Ovary (tissue), 9 donors: Measurements from ENCODE around the gene PRDM16. TPM values are rescaled to one million over a fixed set of nuclear protein-coding genes. Genes with fewer than 3 reads are reported as not detected.

ENCODE experiments used
- DNase-seq, 5 donors: peaks; one replicate each; pipeline ENCODE4 v3.0.0-alpha.2; 2019 to 2020
- H3K27ac ChIP-seq, 2 donors: fragments of 200-600 bp; one replicate each; pipeline versions ENCODE4 v1.5.1 to v1.8.0; 2019 to 2022
- H3K27me3 ChIP-seq: fragments of 200-600 bp; one replicate; pipeline ENCODE4 v1.8.0; 2022
- H3K36me3 ChIP-seq: fragments of 200-600 bp; sonication (generic); one replicate; pipeline ENCODE4 v1.5.1; 2019
- H3K4me1 ChIP-seq: one replicate; pipeline ENCODE4 v1.8.1; 2013; ENCODE audit warnings: mild to moderate bottlenecking, moderate library complexity; ENCODE audit not compliant: insufficient read depth
- H3K4me3 ChIP-seq: fragments of 200-600 bp; sonication (generic); one replicate; pipeline ENCODE4 v1.5.1; 2017
- H3K9me3 ChIP-seq, 2 donors: fragments of 200-600 bp in 1 of 2; sonication (generic) in 1 of 2; one replicate each; pipeline versions ENCODE4 v1.5.1 to v1.8.1; 2013 to 2019; ENCODE audit warnings: mild to moderate bottlenecking in 1 of 2, moderate library complexity in 1 of 2
- EP300 ChIP-seq: sonication (generic); formaldehyde crosslinking; IDR thresholded peaks from one replicate; pipeline ENCODE4 v1.6.1; 2017; ENCODE audit warnings: antibody characterized with exemption
- POLR2A ChIP-seq: fragments of 450-650 bp; IDR thresholded peaks from one replicate; pipeline ENCODE4 v1.6.1; 2017; ENCODE audit warnings: antibody characterized with exemption, mild to moderate bottlenecking, moderate library complexity
- WGBS, 3 donors: extraction: QIAGEN DNeasy Blood & Tissue Kit in 1 of 3; methylation state at CpG; one replicate each; pipeline versions ENCODE4 v1.1.5 to v1.1.7; 2013 to 2017; 5-methylcytosine and 5-hydroxymethylcytosine counted together
- intact Hi-C, 4 donors: fragments of 100-400 bp; cut with DNase I; formaldehyde crosslinking; loops; one replicate each; pipeline versions ENCODE4 v1.11.0 to v1.15.1; 2022 to 2023
- polyA plus RNA-seq, 2 donors: library from polyadenylated mRNA; stranded (reverse); fragments of 200-250 nt in 1 of 2; fragments of 350-450 nt in 1 of 2; fragmentation: Illumina TruSeq in 1 of 2; extraction: RNeasy Lipid Tissue Mini Kit (QIAGEN cat#74804) in 1 of 2; gene quantifications; one replicate each; pipeline ENCODE4 v1.2.3, GENCODE V29; 2013 to 2014
- total RNA-seq, 7 donors: library from RNA; depleted of rRNA in 2 of 7; stranded (reverse); fragments of >200 nt in 2 of 7; fragmentation: NEBNext Ultra II Directional in 3 of 7; extraction: Animal tissue kit (Norgen Biotek cat#: 25700) in 3 of 7; gene quantifications; one replicate each; pipeline versions ENCODE4 v1.1.0 to v1.2.4, GENCODE V29; 2016 to 2023
- TF ChIP-seq, protein P1 (sequence below), 3 donors: fragments of 450-650 bp in 2 of 3; fragments of 200-600 bp in 1 of 3; IDR thresholded peaks; one replicate each; pipeline versions ENCODE4 v1.5.1 to v1.8.0; 2016 to 2022; ENCODE audit warnings: antibody characterized with exemption in 3 of 3, mild to moderate bottlenecking in 1 of 3
- donor health status: DM: no; HTN: no; CAD: no; lungs with moderate emphysema.
- donor health status: DM: no; HTN: no; CAD: no.
- donor health status: Bipolar disorder and iron deficiency.
- donor health status: DM: yes; HTN: yes; CAD: no.
- donor health status: DM: no; HTN: no; CAD: no.
- donor health status: DM: yes; HTN: yes; CAD: no.

Gene PRDM16
- total and polyA plus RNA-seq, 9 donors: 1.1 to 17.3 (median 3.9) TPM

GRCh38 chr1:3193811-3194210 is 124.8 kb downstream of the PRDM16 start:
- DNase-seq: no peak
- Histone ChIP-seq H3K4me1 (peaks cover 12% of the 10 kb centered on the region), H3K27ac (peak overlapping the region in 1 of 2 donors; percentile 6), H3K4me3 (no peak overlapping the region), H3K36me3 (no peaks in the 10 kb centered on the region), H3K27me3 (no peaks in the 10 kb centered on the region), H3K9me3 (no peaks in the 10 kb centered on the region)
- intact Hi-C loops: no loop called here
- WGBS, 3 donors: 56 to 87% (median 74%) methylated on average over 10 to 11 of the region's 11 CpGs
- TF ChIP-seq EP300 (no peak), POLR2A (no peak)
- TF ChIP-seq, protein P1, sequence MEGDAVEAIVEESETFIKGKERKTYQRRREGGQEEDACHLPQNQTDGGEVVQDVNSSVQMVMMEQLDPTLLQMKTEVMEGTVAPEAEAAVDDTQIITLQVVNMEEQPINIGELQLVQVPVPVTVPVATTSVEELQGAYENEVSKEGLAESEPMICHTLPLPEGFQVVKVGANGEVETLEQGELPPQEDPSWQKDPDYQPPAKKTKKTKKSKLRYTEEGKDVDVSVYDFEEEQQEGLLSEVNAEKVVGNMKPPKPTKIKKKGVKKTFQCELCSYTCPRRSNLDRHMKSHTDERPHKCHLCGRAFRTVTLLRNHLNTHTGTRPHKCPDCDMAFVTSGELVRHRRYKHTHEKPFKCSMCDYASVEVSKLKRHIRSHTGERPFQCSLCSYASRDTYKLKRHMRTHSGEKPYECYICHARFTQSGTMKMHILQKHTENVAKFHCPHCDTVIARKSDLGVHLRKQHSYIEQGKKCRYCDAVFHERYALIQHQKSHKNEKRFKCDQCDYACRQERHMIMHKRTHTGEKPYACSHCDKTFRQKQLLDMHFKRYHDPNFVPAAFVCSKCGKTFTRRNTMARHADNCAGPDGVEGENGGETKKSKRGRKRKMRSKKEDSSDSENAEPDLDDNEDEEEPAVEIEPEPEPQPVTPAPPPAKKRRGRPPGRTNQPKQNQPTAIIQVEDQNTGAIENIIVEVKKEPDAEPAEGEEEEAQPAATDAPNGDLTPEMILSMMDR (IDR thresholded peaks at IDR 0.05): no peak

DNA sequence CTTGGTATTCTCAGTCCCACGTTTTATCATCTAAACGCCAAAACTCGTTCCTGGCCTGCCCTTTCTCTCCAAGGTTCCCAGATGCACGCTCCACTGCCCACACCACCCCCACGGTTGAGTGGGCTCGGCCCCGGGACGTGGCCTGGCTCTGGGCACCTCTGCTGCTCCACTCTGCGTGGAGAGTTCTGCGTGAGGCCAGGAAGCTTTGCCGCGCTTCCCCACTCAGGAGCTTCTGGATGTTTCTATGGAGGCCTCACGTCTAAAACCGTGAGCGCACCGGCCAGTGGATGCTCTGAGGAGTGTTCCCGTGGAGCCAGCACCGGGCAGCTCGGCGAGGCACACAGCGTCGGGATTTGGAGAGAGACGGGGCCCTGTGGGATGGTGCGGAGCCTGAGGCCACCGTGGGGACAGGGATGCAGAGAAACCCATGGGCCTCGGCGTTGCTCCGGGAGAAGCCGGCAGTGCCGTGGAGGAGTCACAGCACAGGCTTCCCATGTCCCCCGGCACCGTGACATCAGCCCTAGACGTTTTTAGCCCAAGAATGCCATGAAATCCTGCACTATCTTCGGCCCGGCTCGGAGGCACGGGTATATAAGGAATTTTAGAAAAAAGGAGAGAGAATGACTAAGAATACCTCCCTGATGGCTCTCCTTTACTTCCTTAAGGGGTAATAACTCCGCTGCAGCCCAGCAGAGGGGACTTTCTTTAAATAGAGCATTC is 125.9 kb downstream of the PRDM16 start:
- 79 to 86% (median 81%) methylated on average over 38 of the region's 38 CpGs for WGBS, 3 donors
- no peak for DNase-seq
- Histone ChIP-seq H3K27ac (peak overlapping the region; percentile 4 to 12), H3K4me3 (no peak overlapping the region), H3K27me3 (no peaks in the 10 kb centered on the region), H3K4me1 (peaks cover 9% of the 10 kb centered on the region), H3K9me3 (no peaks in the 10 kb centered on the region), H3K36me3 (no peaks in the 10 kb centered on the region)
- intact Hi-C loops: no loop called here
- TF ChIP-seq, protein P1 (IDR thresholded peaks at IDR 0.05): no peak
- TF ChIP-seq POLR2A (no peak), EP300 (no peak)

DNA sequence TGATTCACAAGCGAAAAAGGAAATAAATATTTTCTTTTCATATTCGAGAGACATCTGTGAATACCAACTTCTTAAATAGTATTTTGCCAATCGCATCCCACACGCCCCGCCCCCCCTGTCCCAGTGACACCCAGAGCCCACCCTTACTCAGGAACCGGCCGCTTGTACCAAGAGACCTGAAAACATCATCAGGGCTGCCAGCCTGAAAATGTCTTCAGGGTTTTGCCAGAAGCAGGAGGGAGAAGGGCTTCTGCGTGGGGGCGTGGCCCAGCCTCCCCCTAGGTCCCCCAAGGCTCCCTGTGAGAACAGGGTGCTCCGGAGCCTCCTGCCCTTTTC is 126.4 kb downstream of the PRDM16 start:
- TF ChIP-seq POLR2A (no peak), EP300 (no peak)
- TF ChIP-seq, protein P1 (IDR thresholded peaks at IDR 0.05): no peak
- H3K9me3 ChIP-seq: no peaks in the 10 kb centered on the region
- no peaks in the 10 kb centered on the region for H3K36me3 ChIP-seq
- intact Hi-C loops: no loop called here
- no peak for DNase-seq
- H3K4me1 ChIP-seq: peaks cover 3% of the 10 kb centered on the region
- no peaks in the 10 kb centered on the region for H3K27me3 ChIP-seq
- no peak overlapping the region for H3K4me3 ChIP-seq
- H3K27ac ChIP-seq: peak overlapping the region; percentile 27 to 62
- WGBS, 3 donors: 68 to 76% (median 68%) methylated on average over 10 of the region's 10 CpGs

- H3K27me3 ChIP-seq: no peaks in the 10 kb centered on the region
- TF ChIP-seq, protein P1 (IDR thresholded peaks at IDR 0.05): no peak
- no peak for TF ChIP-seq EP300
- no peak for TF ChIP-seq POLR2A
- H3K36me3 ChIP-seq: no peaks in the 10 kb centered on the region
- peak overlapping the region; percentile 27 to 62 for H3K27ac ChIP-seq
- no peak for DNase-seq
- no peaks in the 10 kb centered on the region for H3K9me3 ChIP-seq
- no peaks in the 10 kb centered on the region for H3K4me1 ChIP-seq
- intact Hi-C loops: no loop called here
- no peak overlapping the region for H3K4me3 ChIP-seq
- 81 to 85% (median 82%) methylated on average over 10 of the region's 10 CpGs for WGBS, 3 donors
Observed at GRCh38 chr1:3195966-3196515, 127.0 kb downstream of the PRDM16 start.
